ENCODE results near the gene NAPB.

DNA sequence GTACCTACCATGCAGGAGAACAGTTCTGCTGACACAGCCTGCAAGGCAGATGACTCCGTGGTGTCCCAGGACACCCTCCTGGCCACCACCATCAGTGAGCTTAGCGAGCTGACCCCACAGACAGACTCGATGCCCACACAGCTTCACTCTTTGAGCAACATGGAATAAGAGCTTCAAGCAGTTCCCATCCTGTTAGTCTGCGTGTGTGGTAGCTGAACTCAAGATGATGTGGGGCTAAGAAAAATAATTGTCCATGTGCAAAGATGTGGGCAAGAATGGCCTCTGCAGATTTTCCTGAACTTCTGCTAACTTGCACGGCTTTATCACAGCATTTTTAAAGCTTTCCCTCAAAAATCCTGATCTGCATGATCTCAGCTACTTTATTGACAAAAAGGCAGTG, 51.0 kb downstream of the NAPB start:
- TF ChIP-seq, protein P1, sequence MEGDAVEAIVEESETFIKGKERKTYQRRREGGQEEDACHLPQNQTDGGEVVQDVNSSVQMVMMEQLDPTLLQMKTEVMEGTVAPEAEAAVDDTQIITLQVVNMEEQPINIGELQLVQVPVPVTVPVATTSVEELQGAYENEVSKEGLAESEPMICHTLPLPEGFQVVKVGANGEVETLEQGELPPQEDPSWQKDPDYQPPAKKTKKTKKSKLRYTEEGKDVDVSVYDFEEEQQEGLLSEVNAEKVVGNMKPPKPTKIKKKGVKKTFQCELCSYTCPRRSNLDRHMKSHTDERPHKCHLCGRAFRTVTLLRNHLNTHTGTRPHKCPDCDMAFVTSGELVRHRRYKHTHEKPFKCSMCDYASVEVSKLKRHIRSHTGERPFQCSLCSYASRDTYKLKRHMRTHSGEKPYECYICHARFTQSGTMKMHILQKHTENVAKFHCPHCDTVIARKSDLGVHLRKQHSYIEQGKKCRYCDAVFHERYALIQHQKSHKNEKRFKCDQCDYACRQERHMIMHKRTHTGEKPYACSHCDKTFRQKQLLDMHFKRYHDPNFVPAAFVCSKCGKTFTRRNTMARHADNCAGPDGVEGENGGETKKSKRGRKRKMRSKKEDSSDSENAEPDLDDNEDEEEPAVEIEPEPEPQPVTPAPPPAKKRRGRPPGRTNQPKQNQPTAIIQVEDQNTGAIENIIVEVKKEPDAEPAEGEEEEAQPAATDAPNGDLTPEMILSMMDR (IDR thresholded peaks at IDR 0.05) = no peak
- TF ChIP-seq POLR2A (IDR thresholded peaks at IDR 0.05) = no peak
